GM23248 (cell line): ENCODE data around the gene DLG4. TPM values are rescaled to one million over a fixed set of nuclear protein-coding genes. Genes with fewer than 3 reads are reported as not detected.

Experiments
- DNase-seq: peaks from one replicate; pipeline ENCODE4 v3.0.0-alpha.2; 2015
- H2AFZ ChIP-seq: fragments of 200-600 bp; sonication (generic); 2 replicates; pipeline ENCODE4 v1.6.1; 2016; ENCODE audit warnings: antibody characterized with exemption
- H3F3A ChIP-seq: fragments of 200-600 bp; sonication (generic); 2 replicates; pipeline ENCODE4 v1.6.1; 2016; ENCODE audit warnings: mild to moderate bottlenecking, antibody characterized with exemption, mixed run types; ENCODE audit not compliant: insufficient read depth
- H3K27ac ChIP-seq: fragments of 200-600 bp; sonication (generic); 2 replicates; pipeline ENCODE4 v1.5.1; 2016; ENCODE audit warnings: mild to moderate bottlenecking
- H3K27me3 ChIP-seq: fragments of 200-600 bp; sonication (generic); replicated peaks from 2 replicates; pipeline ENCODE4 v1.6.1; 2016; ENCODE audit warnings: mild to moderate bottlenecking; ENCODE audit not compliant: insufficient read depth
- H3K36me3 ChIP-seq: fragments of 200-600 bp; sonication (generic); 2 replicates; pipeline ENCODE4 v1.6.1; 2016; ENCODE audit warnings: low read depth, mild to moderate bottlenecking
- H3K4me1 ChIP-seq: fragments of 200-600 bp; sonication (generic); 2 replicates; pipeline ENCODE4 v1.6.1; 2016; ENCODE audit warnings: mild to moderate bottlenecking; ENCODE audit not compliant: insufficient read depth
- H3K4me2 ChIP-seq: fragments of 200-600 bp; sonication (generic); one replicate; pipeline ENCODE4 v1.6.1; 2016; ENCODE audit warnings: mild to moderate bottlenecking; ENCODE audit not compliant: unreplicated experiment
- H3K4me3 ChIP-seq: fragments of 200-600 bp; sonication (generic); 2 replicates; pipeline ENCODE4 v1.5.1; 2016; ENCODE audit warnings: mild to moderate bottlenecking
- H3K79me2 ChIP-seq: fragments of 200-600 bp; sonication (generic); 2 replicates; pipeline ENCODE4 v1.6.1; 2016; ENCODE audit warnings: mild to moderate bottlenecking; ENCODE audit not compliant: insufficient read depth
- H3K9ac ChIP-seq: fragments of 200-600 bp; sonication (generic); 2 replicates; pipeline ENCODE4 v1.6.1; 2016; ENCODE audit warnings: mild to moderate bottlenecking
- H3K9me2 ChIP-seq: fragments of 200-600 bp; sonication (generic); 2 replicates; pipeline ENCODE4 v1.6.1; 2016; ENCODE audit warnings: mixed run types, mild to moderate bottlenecking, moderate library complexity; ENCODE audit not compliant: insufficient read depth
- H3K9me3 ChIP-seq: fragments of 200-600 bp; sonication (generic); one replicate; pipeline ENCODE4 v1.6.1; 2017; ENCODE audit warnings: low read depth
- H4K20me1 ChIP-seq: fragments of 200-600 bp; sonication (generic); 2 replicates; pipeline ENCODE4 v1.6.0; 2016; ENCODE audit not compliant: insufficient read depth
- EZH2 ChIP-seq: fragments of 200-600 bp; sonication (generic); IDR thresholded peaks from 2 replicates; pipeline ENCODE4 v1.6.1; 2018; ENCODE audit warnings: antibody characterized with exemption, mild to moderate bottlenecking; ENCODE audit not compliant: insufficient read depth, poor library complexity, severe bottlenecking
- EZH2phosphoT487 ChIP-seq: fragments of 200-600 bp; sonication (generic); IDR thresholded peaks from 2 replicates; pipeline ENCODE4 v1.6.1; 2018; ENCODE audit warnings: antibody characterized with exemption, moderate library complexity, mild to moderate bottlenecking, low read depth; ENCODE audit not compliant: insufficient read depth
- WGBS, 2 experiments: methylation state at CpG; one replicate each; pipeline ENCODE4 v1.1.6; 2015 to 2017; ENCODE audit warnings: low lambda C conversion rate in 2 of 2, low coverage in 1 of 2; ENCODE audit errors: missing lambda C conversion rate in 2 of 2; 5-methylcytosine and 5-hydroxymethylcytosine counted together
- in situ Hi-C: fragments of 300-500 bp; cut with MboI; formaldehyde crosslinking; loops from 2 replicates; pipeline ENCODE4 v1.15.0; 2020
- polyA plus RNA-seq: library from polyadenylated mRNA; unstranded; fragments of >200 nt; fragmentation: Nextera tagmentation; extraction: Ambion mirVana; gene quantifications from 2 replicates; pipeline ENCODE4 v1.2.1, GENCODE V29; 2016
- total RNA-seq: library from RNA; depleted of rRNA; stranded (reverse); fragments of >200 nt; shearing (Covaris generic); gene quantifications from 2 replicates; pipeline ENCODE4 v1.2.3, GENCODE V29; 2014

Gene DLG4
- total and polyA plus RNA-seq, 2 experiments from 2014 or later = 1.3 to 13.1 TPM

DNA sequence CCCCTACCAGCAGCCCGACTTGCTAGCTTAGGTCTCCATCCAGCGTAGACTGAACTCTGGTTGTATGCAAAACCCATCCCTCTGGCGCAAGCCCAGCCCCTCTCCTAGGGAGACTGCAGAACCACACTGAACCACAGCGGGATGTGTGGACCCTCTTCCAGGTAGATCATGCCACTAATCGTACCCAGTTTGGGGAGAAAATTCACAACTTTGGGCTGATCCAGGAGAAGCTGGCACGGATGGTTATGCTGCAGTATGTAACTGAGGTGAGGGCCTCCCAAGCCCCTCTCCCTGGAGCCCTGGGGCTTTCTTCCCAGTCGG lies 3.3 kb upstream of the DLG4 start:
- Histone ChIP-seq H3K4me1 (peaks cover 11% of the 10 kb centered on the region; the same call in 1 of the 2 replicates), H3K27ac (no peak overlapping the region), H3K9me2 (no peaks in the 10 kb centered on the region), H2AFZ (no peak overlapping the region), H3K4me3 (no peak overlapping the region), H3K27me3 (no peaks in the 10 kb centered on the region), H3K4me2 (no peak overlapping the region), H3F3A (peaks cover 21% of the 10 kb centered on the region; the same call in 1 of the 2 replicates), H3K36me3 (peaks cover 21% of the 10 kb centered on the region; the same call in 1 of the 2 replicates), H3K79me2 (peaks cover 32% of the 10 kb centered on the region), H3K9me3 (no peaks in the 10 kb centered on the region), H4K20me1 (no peaks in the 10 kb centered on the region), H3K9ac (no peak overlapping the region)
- WGBS, 2 experiments = 69 to 77% methylated on average over 7 of the region's 7 CpGs
- DNase-seq = no peak
- in situ Hi-C loops = no loop called here
- TF ChIP-seq EZH2 = no peak
- no peak for TF ChIP-seq EZH2phosphoT487

DNA sequence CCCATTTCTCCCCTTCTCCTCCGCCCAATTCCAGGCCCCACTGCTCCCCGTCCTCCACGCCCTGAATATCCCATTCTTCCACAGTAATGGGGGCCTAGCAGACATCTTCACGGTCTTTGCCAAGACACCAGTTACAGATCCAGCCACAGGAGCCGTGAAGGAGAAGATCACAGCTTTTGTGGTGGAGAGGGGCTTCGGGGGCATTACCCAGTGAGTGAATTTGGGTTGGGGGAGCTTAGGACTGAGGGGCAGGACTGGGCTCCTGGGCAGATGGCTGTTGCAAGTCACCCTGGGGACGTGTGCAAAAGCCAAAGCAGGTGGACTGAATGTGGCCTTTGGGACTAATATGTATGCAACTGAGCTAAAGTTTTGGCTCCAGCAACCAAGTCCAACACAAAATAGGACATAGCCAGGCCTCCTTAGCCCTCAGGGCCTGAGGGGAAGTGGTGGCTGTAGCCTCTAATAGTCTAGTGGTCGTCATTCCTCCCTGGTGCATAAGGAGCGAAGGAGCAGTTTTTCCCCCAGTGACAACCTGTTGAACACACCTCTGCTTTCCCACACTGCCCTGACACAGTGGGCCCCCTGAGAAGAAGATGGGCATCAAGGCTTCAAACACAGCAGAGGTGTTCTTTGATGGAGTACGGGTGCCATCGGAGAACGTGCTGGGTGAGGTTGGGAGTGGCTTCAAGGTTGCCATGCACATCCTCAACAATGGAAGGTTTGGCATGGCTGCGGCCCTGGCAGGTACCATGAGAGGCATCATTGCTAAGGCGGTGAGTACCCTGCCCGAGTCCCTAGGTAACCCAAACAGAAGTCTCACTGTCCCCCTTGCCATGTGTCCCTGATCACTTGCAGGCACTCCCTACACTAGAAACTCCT lies 2.7 kb upstream of the DLG4 start:
- Histone ChIP-seq H3K4me3 (no peak overlapping the region), H3K9me2 (no peaks in the 10 kb centered on the region), H3K27me3 (no peaks in the 10 kb centered on the region), H3K4me1 (peaks cover 15% of the 10 kb centered on the region; the same call in 1 of the 2 replicates), H3F3A (peaks cover 21% of the 10 kb centered on the region; the same call in 1 of the 2 replicates), H3K36me3 (peaks cover 21% of the 10 kb centered on the region; the same call in 1 of the 2 replicates), H3K4me2 (no peak overlapping the region), H3K9ac (peak overlapping the region; percentile 91; the same call in 1 of the 2 replicates), H3K27ac (no peak overlapping the region), H3K79me2 (peaks cover 36% of the 10 kb centered on the region), H3K9me3 (no peaks in the 10 kb centered on the region), H2AFZ (no peak overlapping the region), H4K20me1 (no peaks in the 10 kb centered on the region)
- in situ Hi-C loops = no loop called here
- 76 to 80% methylated on average over 15 of the region's 15 CpGs for WGBS, 2 experiments
- DNase-seq = no peak
- TF ChIP-seq EZH2 (no peak), EZH2phosphoT487 (no peak)

DNA sequence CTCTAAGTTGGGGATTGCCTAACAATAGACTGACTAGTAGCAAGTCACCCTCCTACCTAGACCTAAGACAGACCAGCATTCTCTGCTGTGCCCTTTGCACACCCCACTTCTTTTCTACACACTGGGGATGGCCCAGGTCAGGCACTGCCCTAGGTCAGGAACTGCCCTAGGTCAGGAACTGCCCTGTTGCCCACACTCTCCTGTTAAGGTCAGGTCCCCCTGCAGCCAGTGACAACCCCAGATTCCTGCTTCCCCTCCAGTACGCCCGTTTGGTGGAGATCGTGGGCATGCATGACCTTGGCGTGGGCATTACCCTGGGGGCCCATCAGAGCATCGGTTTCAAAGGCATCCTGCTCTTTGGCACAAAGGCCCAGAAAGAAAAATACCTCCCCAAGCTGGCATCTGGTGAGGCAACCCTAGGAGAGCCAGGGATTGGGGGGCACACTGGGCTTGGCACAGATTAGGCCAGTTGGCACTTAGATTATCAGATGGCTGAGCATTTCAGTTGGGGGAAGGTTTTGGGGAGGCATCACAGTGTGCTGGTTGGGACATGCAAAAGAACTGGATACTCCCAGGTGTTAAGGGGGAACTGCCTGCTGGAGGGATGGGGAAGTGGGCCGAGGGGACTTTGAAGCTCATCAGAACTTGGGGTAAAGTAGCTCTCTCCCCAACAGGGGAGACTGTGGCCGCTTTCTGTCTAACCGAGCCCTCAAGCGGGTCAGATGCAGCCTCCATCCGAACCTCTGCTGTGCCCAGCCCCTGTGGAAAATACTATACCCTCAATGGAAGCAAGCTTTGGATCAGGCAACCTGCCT lies 1.8 kb upstream of the DLG4 start:
- in situ Hi-C loops = no loop called here

DNA sequence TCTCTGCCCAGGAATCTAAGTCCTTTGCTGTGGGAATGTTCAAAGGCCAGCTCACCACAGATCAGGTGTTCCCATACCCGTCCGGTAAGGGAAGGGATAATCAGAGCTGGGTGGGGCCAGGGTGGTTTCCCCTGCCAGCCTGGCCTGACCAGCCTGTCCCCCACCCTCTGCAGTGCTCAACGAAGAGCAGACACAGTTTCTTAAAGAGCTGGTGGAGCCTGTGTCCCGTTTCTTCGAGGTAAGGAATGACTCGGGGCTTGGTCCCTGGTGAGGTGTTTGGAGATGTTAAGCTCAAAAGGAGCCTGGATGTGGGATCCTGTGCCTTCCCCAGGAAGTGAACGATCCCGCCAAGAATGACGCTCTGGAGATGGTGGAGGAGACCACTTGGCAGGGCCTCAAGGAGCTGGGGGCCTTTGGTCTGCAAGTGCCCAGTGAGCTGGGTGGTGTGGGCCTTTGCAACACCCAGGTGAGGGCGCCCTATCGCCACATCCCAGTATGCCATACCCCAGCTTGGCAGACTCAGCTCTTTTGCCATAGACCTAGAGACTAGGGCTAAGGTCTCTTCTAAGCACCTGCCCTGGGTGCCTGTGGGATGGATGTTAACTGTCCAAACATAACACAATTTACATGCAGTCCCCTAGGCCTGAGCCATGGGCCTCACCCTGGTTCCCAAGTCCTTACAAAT lies 1.1 kb upstream of the DLG4 start:
- no peak overlapping the region for H2AFZ ChIP-seq
- H3F3A ChIP-seq = peaks cover 29% of the 10 kb centered on the region; the same call in 1 of the 2 replicates
- peaks cover 49% of the 10 kb centered on the region for H3K79me2 ChIP-seq
- peak overlapping the region; percentile 91 for H3K9ac ChIP-seq
- H3K9me2 ChIP-seq = no peaks in the 10 kb centered on the region
- H3K36me3 ChIP-seq = peaks cover 21% of the 10 kb centered on the region; the same call in 1 of the 2 replicates
- 10 to 21% methylated on average over 11 of the region's 11 CpGs for WGBS, 2 experiments
- H3K4me3 ChIP-seq = peak overlapping the region; percentile 81
- peak overlapping the region; percentile 91 for H3K4me2 ChIP-seq
- H4K20me1 ChIP-seq = no peaks in the 10 kb centered on the region
- in situ Hi-C loops = no loop called here
- peak overlapping the region; percentile 86 for H3K27ac ChIP-seq
- no peaks in the 10 kb centered on the region for H3K9me3 ChIP-seq
- H3K4me1 ChIP-seq = peaks cover 24% of the 10 kb centered on the region
- TF ChIP-seq EZH2 = no peak
- TF ChIP-seq EZH2phosphoT487 = no peak
- DNase-seq = peak; percentile 80
- H3K27me3 ChIP-seq = no peaks in the 10 kb centered on the region

More for the DNA sequence above, 1.8 kb upstream of the DLG4 start:
- H3K36me3 ChIP-seq = peaks cover 21% of the 10 kb centered on the region; the same call in 1 of the 2 replicates
- peak overlapping the region; percentile 91 for H3K4me2 ChIP-seq
- H4K20me1 ChIP-seq = no peaks in the 10 kb centered on the region
- H3K27ac ChIP-seq = peak overlapping the region; percentile 86
- H3K27me3 ChIP-seq = no peaks in the 10 kb centered on the region
- H3K4me3 ChIP-seq = peak overlapping the region; percentile 81
- H2AFZ ChIP-seq = no peak overlapping the region
- peaks cover 18% of the 10 kb centered on the region; the same call in 1 of the 2 replicates for H3K4me1 ChIP-seq
- H3K79me2 ChIP-seq = peaks cover 42% of the 10 kb centered on the region
- peak overlapping the region; percentile 91; the same call in 1 of the 2 replicates for H3K9ac ChIP-seq
- H3F3A ChIP-seq = peaks cover 23% of the 10 kb centered on the region; the same call in 1 of the 2 replicates
- 65% methylated on average over 10 of the region's 10 CpGs for WGBS, 2 experiments
- no peak for DNase-seq
- H3K9me3 ChIP-seq = no peaks in the 10 kb centered on the region
- H3K9me2 ChIP-seq = no peaks in the 10 kb centered on the region
- TF ChIP-seq EZH2 (no peak), EZH2phosphoT487 (no peak)
